Measurements from ENCODE around the gene TAGAP.

The TAGAP gene

DNA sequence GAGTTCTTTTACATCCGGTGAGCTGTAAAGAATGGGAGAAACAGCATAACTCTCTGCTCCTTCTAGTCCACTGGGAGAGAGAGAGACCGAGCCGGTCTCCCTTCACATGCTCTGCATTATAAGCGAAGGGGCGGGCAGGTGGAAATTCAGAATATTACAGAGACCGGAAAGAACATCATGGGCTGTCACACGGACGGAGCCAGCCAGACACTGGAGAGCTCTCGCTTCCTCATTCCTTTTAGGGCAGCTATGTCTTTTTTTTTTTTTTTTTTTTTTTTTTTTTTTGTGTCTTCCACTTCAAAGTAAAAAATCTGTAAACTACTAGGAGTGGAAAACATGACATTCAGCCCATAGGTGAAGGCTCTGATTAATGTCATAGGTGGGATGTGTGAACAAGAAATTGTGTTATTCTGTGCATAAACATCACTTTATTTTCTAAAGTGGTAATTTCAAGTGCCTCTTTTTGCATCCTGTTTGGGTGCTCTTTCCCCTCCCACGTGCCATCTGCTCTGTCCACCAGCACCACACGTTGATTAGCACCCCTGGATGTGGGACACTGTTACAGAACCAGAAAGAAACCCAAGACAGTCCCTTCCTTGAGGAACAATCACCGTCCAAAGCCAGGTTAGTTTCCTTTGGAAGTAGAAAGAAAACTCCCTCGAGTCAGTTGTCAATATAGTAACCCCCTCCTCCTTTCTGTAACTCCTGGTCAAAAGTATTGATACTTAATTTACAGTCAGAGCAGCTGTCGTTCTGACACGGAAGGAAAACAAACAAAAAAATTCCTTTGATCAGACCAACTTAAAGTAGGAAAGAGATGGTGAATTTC, at the start of gene TAGAP:
TSS of gene TAGAP (minus strand) at position 93 of the 829 bp plus-strand sequence. CDS start 845 bp downstream, outside the sequence.
- no peak for DNase-seq

DNA sequence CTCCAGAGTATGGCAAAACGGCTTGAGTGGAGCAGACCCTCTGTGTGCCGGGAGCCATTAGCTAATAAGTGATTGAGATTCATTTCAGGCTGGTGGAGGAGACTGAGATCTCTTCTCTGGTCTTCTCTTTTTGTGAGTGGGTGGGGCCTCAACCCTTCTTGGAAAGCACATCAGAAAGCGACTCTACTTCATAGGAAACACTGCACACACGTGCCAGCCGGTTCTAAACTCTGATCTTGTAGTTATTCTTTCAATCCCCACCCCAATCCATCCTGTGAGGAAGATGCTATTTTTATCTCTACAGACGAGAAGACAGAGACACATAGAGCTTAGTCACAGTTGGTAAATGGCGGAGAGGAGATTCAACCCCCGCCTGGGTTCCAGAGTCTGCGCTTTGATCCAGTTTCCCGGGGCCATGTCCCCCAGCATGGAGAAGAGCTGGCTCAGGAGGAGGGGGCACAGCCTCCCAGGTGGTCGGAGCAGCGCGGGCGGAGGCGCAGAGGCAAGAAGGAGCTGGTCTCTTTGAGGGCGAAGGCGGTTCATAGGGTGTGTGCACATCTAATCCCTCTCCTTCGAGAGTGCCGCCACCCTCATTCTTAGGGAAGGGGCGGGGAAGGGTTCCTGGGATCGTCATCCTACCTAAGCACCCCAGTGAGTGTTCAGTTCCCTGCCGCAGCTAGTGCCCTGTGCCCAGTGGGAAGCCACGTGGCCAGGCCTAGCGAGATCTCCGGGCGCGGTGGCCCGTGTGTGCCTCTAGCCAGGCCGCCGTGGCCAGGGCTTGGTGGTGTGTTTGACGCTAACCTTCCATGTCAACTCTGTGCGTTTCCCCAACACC, 49.0 kb upstream of the TAGAP start:
- no peak for DNase-seq

GRCh38 chr6:159092631-159093030, 47.8 kb upstream of the TAGAP start:
- no peak for DNase-seq

- DNase-seq: no peak
Measured at GRCh38 chr6:159090530-159091480, 46.0 kb upstream of the TAGAP start.

- DNase-seq: no peak
Measured at GRCh38 chr6:159089909-159090308, 45.1 kb upstream of the TAGAP start.

- no peak for DNase-seq
Measured at GRCh38 chr6:159089443-159089842, 44.7 kb upstream of the TAGAP start.

GRCh38 chr6:159086033-159086618, 41.3 kb upstream of the TAGAP start:
- no peak for DNase-seq

DNA sequence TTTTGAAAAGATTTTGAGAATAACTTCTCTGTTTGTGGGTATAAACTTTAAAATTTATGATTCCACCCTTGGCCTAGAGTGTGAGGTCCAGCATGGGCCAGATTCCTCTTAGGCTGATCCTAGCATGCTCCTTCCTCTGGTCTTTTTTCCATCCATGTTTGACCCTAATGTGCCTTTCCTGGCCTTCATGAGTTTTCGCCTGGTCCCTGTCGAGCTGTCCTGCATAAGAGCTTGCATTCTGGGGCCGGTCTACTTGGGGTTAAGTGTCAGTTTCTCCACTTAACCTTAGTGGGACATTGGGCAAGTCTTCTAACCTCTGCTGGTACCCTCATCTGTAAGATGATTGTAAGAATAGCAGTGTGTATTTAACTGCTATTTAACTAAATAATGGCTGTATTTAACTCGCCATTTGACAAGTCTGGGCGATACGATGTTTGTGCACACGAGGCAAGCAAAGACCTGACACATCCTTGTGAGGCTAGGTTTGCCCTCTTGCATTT, 40.7 kb upstream of the TAGAP start:
- no peak for DNase-seq

DNA sequence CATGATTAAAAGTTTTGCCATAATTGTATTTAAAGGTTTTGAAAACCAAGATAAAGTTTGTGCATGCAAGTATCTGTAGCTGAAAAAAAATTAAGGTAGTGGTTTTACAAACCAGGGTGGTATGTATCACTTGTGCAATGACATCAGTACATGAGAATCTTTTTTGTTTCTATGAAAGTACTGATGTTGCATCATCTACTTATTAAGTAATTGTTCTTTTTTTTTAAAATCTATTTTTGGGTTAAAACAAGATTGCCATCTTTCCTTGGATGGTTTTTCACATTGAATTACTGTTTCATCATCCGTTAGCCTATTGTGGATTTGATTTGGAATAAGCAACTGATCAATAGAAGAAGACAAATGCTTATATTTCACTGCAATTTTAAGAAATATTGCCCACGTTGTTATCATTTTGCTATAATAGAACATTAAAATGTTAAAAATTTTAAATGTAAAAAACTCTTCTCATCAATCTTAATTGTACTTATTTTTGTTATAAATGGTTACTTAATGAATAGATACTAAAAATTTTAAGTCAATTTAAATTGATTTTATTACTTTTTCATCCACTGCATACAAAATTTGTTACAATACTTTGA, 39.8 kb upstream of the TAGAP start:
- no peak for DNase-seq

DNA sequence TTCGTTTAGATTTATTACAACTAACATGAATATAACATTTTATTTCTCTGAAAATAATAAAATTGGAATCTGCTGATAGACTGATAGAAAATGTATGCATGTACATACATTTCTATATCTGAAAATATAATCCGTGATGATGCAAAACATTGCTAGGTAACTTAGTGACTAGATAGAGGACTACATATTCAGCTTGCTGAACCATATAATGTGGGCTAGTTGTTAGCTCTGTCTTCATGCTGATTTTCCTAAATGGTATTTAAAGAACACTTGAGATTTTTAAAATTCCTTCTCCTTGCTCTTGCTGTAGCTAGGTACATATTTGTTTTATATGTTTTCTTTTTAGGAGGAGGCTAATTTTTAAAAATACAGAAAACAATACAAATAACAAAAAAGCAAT, 38.4 kb upstream of the TAGAP start:
- no peak for DNase-seq

- no peak for DNase-seq
Measured at GRCh38 chr6:159082039-159082815, 37.4 kb upstream of the TAGAP start.

DNA sequence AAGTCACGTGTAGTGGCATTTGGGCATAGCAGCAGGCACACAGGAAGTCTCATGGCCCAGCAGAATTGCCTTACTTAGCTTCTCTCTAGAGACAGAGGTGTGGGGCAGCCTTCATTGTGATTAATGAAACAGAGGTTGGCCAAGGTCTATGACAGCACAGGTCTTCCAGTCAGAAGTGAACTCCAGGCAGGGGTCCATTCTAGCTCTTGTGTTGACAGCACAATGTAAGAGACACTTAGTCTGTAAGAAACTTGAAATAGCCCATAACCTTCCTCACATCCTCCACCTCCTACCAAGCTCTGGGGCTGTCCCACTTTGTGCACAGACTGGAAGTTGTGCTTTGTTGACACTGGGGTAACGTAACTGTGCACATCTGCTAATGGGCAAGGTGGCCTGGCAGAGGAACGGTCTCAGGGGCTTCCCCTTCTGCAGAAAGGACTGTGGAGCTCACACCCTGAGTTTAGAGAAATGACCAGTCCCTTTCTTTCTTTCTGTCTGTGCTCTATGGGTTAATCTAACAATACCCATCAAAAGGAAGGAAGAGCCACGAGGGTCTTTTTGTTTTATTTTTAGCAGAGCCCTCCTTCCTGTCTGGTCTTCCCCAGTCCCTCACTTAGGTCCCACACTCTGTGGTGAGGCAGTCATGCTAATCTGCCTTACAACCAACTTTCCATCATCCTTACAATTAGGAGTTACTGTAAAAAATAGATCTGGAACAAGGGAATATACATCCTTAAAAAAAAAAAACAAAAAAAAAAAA, 35.6 kb upstream of the TAGAP start:
- DNase-seq: no peak

GRCh38 chr6:159079367-159079766, 34.6 kb upstream of the TAGAP start:
- DNase-seq: no peak

GRCh38 chr6:159077123-159077522, 32.3 kb upstream of the TAGAP start:
- no peak for DNase-seq

- DNase-seq: no peak
Measured at GRCh38 chr6:159075506-159076228, 30.9 kb upstream of the TAGAP start.

DNA sequence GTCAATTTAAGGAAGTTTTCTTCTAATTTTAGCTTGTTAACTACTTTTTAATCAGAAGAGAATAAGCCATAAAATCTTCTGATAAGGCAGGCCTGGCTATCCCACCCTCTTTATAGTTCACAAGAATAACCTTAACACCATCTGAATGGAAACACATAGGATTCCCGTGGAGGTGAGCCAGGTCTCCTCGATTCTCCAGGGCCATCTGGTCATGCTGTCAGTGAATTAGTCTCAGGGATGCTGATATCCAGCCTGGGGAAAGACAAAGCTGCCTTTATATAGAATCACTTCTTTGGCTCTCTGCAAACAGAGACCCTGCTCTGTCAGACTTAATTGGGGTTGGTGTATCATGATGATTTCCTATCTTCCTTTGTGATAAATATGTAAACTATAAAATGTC, 30.1 kb upstream of the TAGAP start:
- DNase-seq: no peak

DNA sequence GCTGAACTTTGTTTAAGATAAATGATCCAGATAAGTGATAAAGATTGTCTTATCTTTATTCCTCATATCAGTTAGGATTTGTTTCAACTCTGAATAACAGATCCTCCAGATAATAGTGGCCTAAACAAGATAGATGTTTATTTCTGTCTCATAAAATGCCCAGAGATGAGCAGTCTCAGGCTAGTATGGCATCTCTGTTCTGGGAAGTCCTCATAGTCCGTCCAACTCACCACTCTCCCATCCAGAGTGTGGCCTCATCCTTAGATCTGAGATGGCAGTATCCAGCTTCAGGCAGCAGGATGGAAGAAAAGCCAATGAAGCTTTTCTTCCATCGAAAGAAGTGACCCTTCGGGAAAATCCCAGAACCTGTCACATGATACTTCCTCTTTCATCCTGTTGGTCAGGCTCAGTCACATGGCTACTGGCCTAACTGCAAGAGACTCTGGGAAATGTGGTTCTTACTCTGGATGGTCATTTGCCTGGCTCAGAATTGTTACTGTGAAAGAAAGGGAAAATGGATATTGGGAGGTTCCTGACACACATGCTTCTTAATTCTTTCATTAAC, 29.4 kb upstream of the TAGAP start:
- DNase-seq: peak; percentile 44 to 46

- no peak for DNase-seq
Measured at GRCh38 chr6:159071843-159072769, 27.3 kb upstream of the TAGAP start.

All from NCI-H1930 (cell line).